ENCODE results near the gene DOCK2. TPM values are rescaled to one million over a fixed set of nuclear protein-coding genes. Genes with fewer than 3 reads are reported as not detected.

The DOCK2 gene
- total and polyA plus RNA-seq, 2 donors (not counting 3 experiments of a cell fraction or from before 2014, with no cell fraction given): 0.62 to 4.8 TPM

DNA sequence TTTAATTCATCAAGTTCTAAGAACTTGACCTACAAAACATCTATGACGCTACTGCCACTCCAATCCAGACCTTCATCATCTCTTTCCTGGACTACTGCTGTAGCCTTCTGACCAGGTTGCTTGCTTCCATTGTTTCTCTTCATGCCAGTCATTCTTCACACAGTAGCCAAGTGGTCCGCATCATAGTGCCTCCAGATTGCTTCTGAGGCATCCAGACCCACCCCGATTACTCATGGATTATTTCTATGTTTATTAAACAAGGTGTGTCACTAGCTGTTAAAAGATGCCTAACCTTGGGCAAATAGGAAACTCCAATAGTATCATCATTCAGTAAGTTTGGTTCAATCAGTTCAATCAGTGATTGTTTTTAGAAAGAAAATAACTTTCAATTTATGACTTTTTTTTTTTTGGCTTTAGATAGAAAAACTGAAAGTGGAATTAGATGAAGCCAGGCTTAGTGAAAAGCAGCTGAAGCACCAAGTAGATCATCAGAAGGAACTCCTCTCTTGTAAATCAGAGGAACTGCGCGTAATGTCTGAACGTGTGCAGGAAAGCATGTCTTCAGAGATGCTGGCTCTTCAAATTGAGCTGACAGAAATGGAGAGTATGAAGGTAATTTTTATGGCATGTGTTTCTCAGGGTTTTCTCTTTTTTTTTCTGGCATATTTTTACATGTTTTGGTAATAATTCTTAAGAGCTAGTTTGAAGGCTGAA lies 44.0 kb upstream of the DOCK2 start:
- Histone ChIP-seq H3K79me2 (ENCODE audit: control insufficient read depth, insufficient read depth, low read length) (peaks cover 13% of the 10 kb centered on the region), H3K27me3 (ENCODE audit: control insufficient read depth in 2 of 2, insufficient read depth in 2 of 2, low read length in 2 of 2) (no peaks in the 10 kb centered on the region), H3K36me3 (ENCODE audit: control insufficient read depth in 2 of 2, extremely low read depth in 1 of 2, insufficient read depth in 2 of 2, low read length in 2 of 2) (peaks cover 0 to 41% of the 10 kb centered on the region in 2 experiments), H3K27ac (ENCODE audit: insufficient read depth, low read depth, low read length) (no peak overlapping the region), H3K9ac (replicated peaks; ENCODE audit: extremely low read depth, insufficient read depth, low read length) (no peak overlapping the region), H4K20me1 (replicated peaks; ENCODE audit: control insufficient read depth, extremely low read depth, insufficient read depth, low read length) (no peaks in the 10 kb centered on the region), H3K4me2 (ENCODE audit: insufficient read depth, low read length) (no peak overlapping the region), H2AFZ (ENCODE audit: low read depth, low read length) (no peak overlapping the region), H3K4me1 (ENCODE audit: control insufficient read depth, extremely low read depth, insufficient read depth, low read length) (no peaks in the 10 kb centered on the region), H3K9me1 (replicated peaks; ENCODE audit: control insufficient read depth, extremely low read depth, insufficient read depth, low read length) (no peaks in the 10 kb centered on the region), H3K4me3 (replicated peaks in 1 of 3; ENCODE audit: insufficient read depth in 1 of 3, low read depth in 1 of 3, low read length in 3 of 3) (no peak overlapping the region), H3K9me3 (replicated peaks; ENCODE audit: control insufficient read depth, insufficient read depth, low read length) (no peaks in the 10 kb centered on the region)
- no peak for DNase-seq (ENCODE audit: low read depth, low spot score)
- BruUV-seq (replicated peaks): no TSS peak
- ChIA-PET CTCF (interaction anchor here (0.7 to 1.3 kb wide), 2 partner anchors 12 to 387 kb away, joined by 3 to 4 read pairs; partner anchors contain the start of gene INSYN2B), POLR2A (no interaction called here)
- intact Hi-C loops (cut with micrococcal nuclease): loop anchor here (5.0 kb wide), 1 partner anchor 479 kb away; no protein-coding TSS in a partner anchor
- no peak for FAIRE-seq
- TF ChIP-seq EZH2 (IDR thresholded peaks at IDR 0.05; ENCODE audit: borderline replicate concordance, low read depth, low read length, severe bottlenecking) (no peak), POLR2A (IDR thresholded peaks at IDR 0.05; ENCODE audit: low read depth, low read length) (no peak), MYC (IDR thresholded peaks at IDR 0.05; ENCODE audit: low read depth, low read length) (no peak), CTCF (IDR thresholded peaks at IDR 0.05; ENCODE audit: extremely low read depth in 1 of 2, insufficient read depth in 1 of 2, low read depth in 1 of 2, low read length in 2 of 2) (no peak), POLR2AphosphoS5 (IDR thresholded peaks at IDR 0.05; ENCODE audit: insufficient read depth, low read depth, low read length) (no peak), FOS (IDR thresholded peaks at IDR 0.05; ENCODE audit: borderline replicate concordance, insufficient read depth, low read length) (no peak), GATA2 (IDR thresholded peaks at IDR 0.05; ENCODE audit: insufficient read depth, insufficient read length, low read depth, low read length) (no peak), JUN (IDR thresholded peaks at IDR 0.05; ENCODE audit: borderline replicate concordance, insufficient read depth, insufficient read length, low read depth) (no peak)
- TF ChIP-seq, protein P1, sequence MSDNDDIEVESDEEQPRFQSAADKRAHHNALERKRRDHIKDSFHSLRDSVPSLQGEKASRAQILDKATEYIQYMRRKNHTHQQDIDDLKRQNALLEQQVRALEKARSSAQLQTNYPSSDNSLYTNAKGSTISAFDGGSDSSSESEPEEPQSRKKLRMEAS (IDR thresholded peaks at IDR 0.05; ENCODE audit: insufficient read depth, insufficient read length): no peak
- dilution Hi-C loops (cut with MboI; ENCODE audit: extremely low pct_ligation_motif_present, low sequenced_read_pairs): no loop called here
